T-cell (primary cell): ENCODE measurements around the gene SYNE1. TPM values are rescaled to one million over a fixed set of nuclear protein-coding genes. Genes with fewer than 3 reads are reported as not detected.
A peak's percentile ranks its signal among the peaks of the same experiment; 100 is the strongest.

ENCODE experiments used
- ATAC-seq, 4 experiments: fragments of 200-7000 bp in 3 of 4; fragments of 150-1000 bp in 1 of 4; cut with Tn5 transposase; replicated peaks in 1 of 4; 1 replicate in 3 of 4; 2 replicates in 1 of 4; pipeline ENCODE4 v1.10.0; 2021; ENCODE audit warnings: moderate library complexity in 3 of 4, mild to moderate bottlenecking in 2 of 4, moderate number of reproducible peaks in 1 of 4
- CTCF ChIA-PET, 2 donors: fragments of 300-600 bp; sonication (Branson Sonifier 250); formaldehyde crosslinking; loops; one replicate each; lab custom pipeline; 2022; ENCODE audit warnings: antibody characterized with exemption in 2 of 2; lab: Charles Lee
- POLR2A ChIA-PET, 2 donors: fragments of 300-600 bp; sonication (Branson Sonifier 250); formaldehyde crosslinking; loops; one replicate each; lab custom pipeline; 2022; ENCODE audit warnings: antibody characterized with exemption in 2 of 2; lab: Charles Lee
- DNase-seq, 35 experiments: peaks; one replicate each; pipeline versions ENCODE4 v3.0.0 to v3.0.0-alpha.2; 2013 to 2023
- H3K27ac ChIP-seq: one replicate; pipeline ENCODE4 v1.5.1; 2013; ENCODE audit warnings: low read length
- H3K27me3 ChIP-seq, 2 experiments: replicated peaks in 1 of 2; 1 replicate in 1 of 2; 2 replicates in 1 of 2; pipeline versions ENCODE4 v1.6.1 to v1.7.0; 2013; ENCODE audit warnings: low read length in 1 of 2, mixed read lengths in 1 of 2; ENCODE audit not compliant: control insufficient read depth in 2 of 2, insufficient read depth in 2 of 2; ENCODE audit errors: extremely low read depth in 1 of 2
- H3K36me3 ChIP-seq, 2 donors: 1 replicate in 1 of 2; 2 replicates in 1 of 2; pipeline versions ENCODE4 v1.6.1 to v1.7.0; 2013; ENCODE audit warnings: low read length in 1 of 2; ENCODE audit not compliant: control insufficient read depth in 2 of 2, insufficient read depth in 1 of 2; ENCODE audit errors: extremely low read depth in 1 of 2
- H3K4me1 ChIP-seq, 2 experiments: 1 replicate in 1 of 2; 2 replicates in 1 of 2; pipeline versions ENCODE4 v1.6.1 to v1.7.0; 2013; ENCODE audit warnings: low read length in 2 of 2, mixed read lengths in 1 of 2; ENCODE audit not compliant: insufficient read depth in 2 of 2, control insufficient read depth in 1 of 2; ENCODE audit errors: extremely low read depth in 1 of 2
- H3K4me3 ChIP-seq, 2 donors: 1 replicate in 1 of 2; 2 replicates in 1 of 2; pipeline versions ENCODE4 v1.5.1 to v1.7.0; 2013; ENCODE audit warnings: mild to moderate bottlenecking in 2 of 2, low read length in 1 of 2, moderate library complexity in 1 of 2; ENCODE audit not compliant: control insufficient read depth in 1 of 2; ENCODE audit errors: extremely low read depth in 1 of 2
- H3K9me3 ChIP-seq: 2 replicates; pipeline ENCODE4 v1.7.0; 2013
- H3K27ac Mint-ChIP-seq, 2 donors: one replicate each; pipeline ENCODE4 v1.8.0; 2020 to 2021; ENCODE audit warnings: mild to moderate bottlenecking in 2 of 2, mixed read lengths in 2 of 2
- H3K27me3 Mint-ChIP-seq, 2 donors: one replicate each; pipeline ENCODE4 v1.8.0; 2021 to 2022; ENCODE audit warnings: mixed read lengths in 2 of 2
- H3K36me3 Mint-ChIP-seq: one replicate; pipeline ENCODE4 v1.8.0; 2021; ENCODE audit warnings: mixed read lengths
- H3K4me1 Mint-ChIP-seq, 3 donors: one replicate each; pipeline ENCODE4 v1.8.0; 2020 to 2022; ENCODE audit warnings: mixed read lengths in 3 of 3, mild to moderate bottlenecking in 1 of 3
- H3K4me3 Mint-ChIP-seq, 3 donors: one replicate each; pipeline ENCODE4 v1.8.0; 2020 to 2022; ENCODE audit warnings: mild to moderate bottlenecking in 3 of 3, mixed read lengths in 3 of 3, moderate library complexity in 3 of 3
- H3K9me3 Mint-ChIP-seq, 3 donors: one replicate each; pipeline ENCODE4 v1.8.0; 2020 to 2022; ENCODE audit warnings: mixed read lengths in 3 of 3
- WGBS: methylation state at CpG from one replicate; pipeline ENCODE4 v1.1.5; 2013; ENCODE audit warnings: missing lambda C conversion rate; ENCODE audit not compliant: insufficient coverage; 5-methylcytosine and 5-hydroxymethylcytosine counted together
- total RNA-seq, 35 experiments: library from RNA in 6 of 35; stranded (reverse) in 6 of 35; fragments of 120-200 nt in 1 of 35; gene quantifications; one replicate each; pipeline versions ENCODE4 v1.2.1 to v1.2.4 and lab custom pipeline; 2013 to 2026

The SYNE1 gene
- total RNA-seq, 5 donors from 2014 or later (not counting 1 experiment from before 2014, with no cell fraction given) = 174 to 235 (median 192) TPM

DNA sequence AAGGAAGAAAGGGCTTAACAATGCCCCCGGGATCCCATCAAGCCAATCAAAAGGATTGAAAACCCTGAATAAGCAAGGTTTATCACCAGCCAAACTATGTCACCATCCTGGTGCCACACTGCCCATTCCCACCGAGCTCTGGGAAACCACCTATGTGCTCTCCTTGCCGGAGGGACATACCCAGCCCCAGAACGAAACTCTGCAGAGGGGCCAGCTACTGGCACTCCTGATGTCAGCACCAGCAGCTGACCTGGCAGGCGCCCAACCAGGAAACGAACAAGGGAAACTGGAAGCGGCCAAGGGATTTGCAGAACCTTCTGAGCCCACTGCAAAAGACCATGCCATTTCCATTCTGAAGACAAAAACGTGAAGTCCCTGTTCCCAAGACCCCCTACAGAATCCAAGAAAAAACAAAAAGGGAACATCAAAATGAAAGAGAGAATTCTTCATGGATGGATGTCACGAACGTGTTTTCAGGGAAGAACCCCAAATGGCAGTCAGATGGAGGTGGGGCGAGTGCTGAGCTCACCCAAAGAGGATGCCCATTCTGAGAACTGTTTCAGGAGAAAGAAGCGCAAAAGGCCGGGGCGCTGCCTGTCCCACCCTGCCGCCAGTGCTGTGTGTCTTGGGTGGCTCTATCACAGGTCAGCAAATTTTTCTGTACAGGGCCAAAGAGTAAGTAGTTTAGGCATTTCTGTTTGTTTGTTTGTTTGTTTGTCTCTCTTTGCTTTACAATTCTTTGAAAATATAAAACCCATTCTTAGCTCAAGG is 524.5 kb downstream of the SYNE1 start:
- H3K27ac ChIP-seq = no peak overlapping the region
- H3K4me3 ChIP-seq = no peak overlapping the region
- DNase-seq (no peak), ATAC-seq (no peak)
- Mint-ChIP-seq H3K27me3 (peaks cover 2 to 7% of the 10 kb centered on the region in 2 donors), H3K27ac (no peak overlapping the region), H3K4me3 (no peak overlapping the region), H3K9me3 (no peaks in the 10 kb centered on the region), H3K4me1 (peaks cover 0 to 5% (median 3%) of the 10 kb centered on the region in 3 donors), H3K36me3 (peaks cover 4% of the 10 kb centered on the region)
- no peaks in the 10 kb centered on the region for H3K9me3 ChIP-seq
- WGBS = 88% methylated on average over 11 of the region's 15 CpGs
- POLR2A ChIA-PET = no interaction called here
- peaks cover 0 to 5% of the 10 kb centered on the region in 2 experiments for H3K27me3 ChIP-seq
- no peaks in the 10 kb centered on the region for H3K36me3 ChIP-seq
- CTCF ChIA-PET = interaction anchor here in 1 of 2 donors (0.9 kb wide), 1 partner anchor 11 kb away, joined by 3 read pairs; no protein-coding TSS in a partner anchor
- no peaks in the 10 kb centered on the region for H3K4me1 ChIP-seq

DNA sequence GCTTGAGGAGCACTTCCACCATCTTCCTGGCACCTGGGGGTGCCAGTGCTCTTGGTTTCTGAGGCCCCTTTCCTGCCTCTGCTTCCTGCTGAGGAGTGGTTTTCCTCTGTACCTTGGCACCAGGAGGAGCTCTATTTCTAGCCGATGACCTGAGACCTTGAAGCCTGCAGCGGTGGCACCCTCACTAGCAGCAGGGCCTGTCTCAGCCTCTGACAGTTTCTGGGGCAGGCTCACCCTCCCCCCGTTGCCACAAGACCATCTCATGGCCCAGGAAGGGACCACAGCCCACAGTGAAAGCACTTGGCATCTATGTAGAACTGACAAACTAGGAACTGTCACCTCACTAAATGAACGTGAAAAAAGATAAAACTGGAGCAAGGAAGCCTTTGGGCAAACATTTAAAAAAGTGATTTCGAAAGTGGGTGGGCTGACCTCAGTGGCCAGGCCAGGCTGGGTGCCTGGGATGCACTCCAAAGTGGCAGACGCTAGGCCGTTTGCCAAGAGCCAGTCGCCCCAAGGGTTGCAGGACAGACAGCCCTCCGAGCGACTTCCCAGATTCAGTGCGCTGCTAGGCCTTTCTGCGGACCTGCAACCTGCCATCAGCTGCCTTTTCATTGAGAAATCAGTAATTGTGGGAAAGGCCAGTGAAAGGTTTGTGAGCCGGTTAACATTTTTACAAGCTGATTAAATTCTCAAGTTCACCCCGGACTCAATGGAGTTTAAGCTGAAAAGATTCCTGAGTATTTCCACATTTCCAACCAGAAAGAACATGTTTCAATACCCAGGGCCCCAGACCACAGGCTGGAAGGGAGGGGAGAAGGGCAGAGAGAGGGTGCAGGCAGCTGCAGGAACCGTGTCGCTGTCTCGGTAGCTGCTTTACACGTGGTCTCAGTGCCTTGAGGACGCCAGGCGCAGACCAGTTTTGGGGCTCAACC is 526.0 kb downstream of the SYNE1 start:
- Mint-ChIP-seq H3K4me3 (no peak overlapping the region), H3K27me3 (peaks cover 2 to 7% of the 10 kb centered on the region in 2 donors), H3K9me3 (no peaks in the 10 kb centered on the region), H3K36me3 (peaks cover 4% of the 10 kb centered on the region), H3K4me1 (peaks cover 0 to 5% (median 0%) of the 10 kb centered on the region in 3 donors), H3K27ac (no peak overlapping the region)
- CTCF ChIA-PET = interaction anchor here in 1 of 2 donors (0.8 to 0.9 kb wide), 2 partner anchors 13 to 394 kb away, joined by 3 read pairs; no protein-coding TSS in a partner anchor
- H3K4me3 ChIP-seq = no peak overlapping the region
- peaks cover 0 to 5% of the 10 kb centered on the region in 2 experiments for H3K27me3 ChIP-seq
- H3K27ac ChIP-seq = no peak overlapping the region
- no peaks in the 10 kb centered on the region for H3K4me1 ChIP-seq
- ATAC-seq = peak in 1 of 4 experiments; percentile 23
- POLR2A ChIA-PET = no interaction called here
- no peaks in the 10 kb centered on the region for H3K36me3 ChIP-seq
- WGBS = 59% methylated on average over 10 of the region's 20 CpGs
- H3K9me3 ChIP-seq = no peaks in the 10 kb centered on the region
- no peak for DNase-seq

DNA sequence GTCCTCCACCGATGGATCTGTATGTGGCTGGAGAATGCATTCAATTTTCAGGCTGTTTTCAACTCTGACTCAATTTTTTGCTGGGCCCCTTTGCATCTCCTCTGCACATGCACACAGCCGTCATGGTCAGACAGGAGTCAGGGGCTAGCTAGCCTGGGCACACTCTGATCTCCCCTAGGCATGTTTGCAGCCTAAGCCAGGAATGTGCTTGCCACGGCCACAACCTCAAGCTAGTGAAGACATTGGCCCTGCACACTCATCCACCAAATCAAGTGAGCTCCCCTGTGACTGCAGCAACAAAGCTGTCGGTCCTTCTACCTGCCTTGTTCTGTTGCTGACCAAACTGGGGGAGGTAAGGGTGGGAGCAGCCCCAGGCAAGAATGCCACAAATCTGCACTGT is 529.2 kb downstream of the SYNE1 start:
- Mint-ChIP-seq H3K9me3 (no peaks in the 10 kb centered on the region), H3K4me3 (no peak overlapping the region), H3K36me3 (peaks cover 4% of the 10 kb centered on the region), H3K27me3 (peaks cover 2 to 7% of the 10 kb centered on the region in 2 donors), H3K4me1 (peaks cover 0 to 5% (median 0%) of the 10 kb centered on the region in 3 donors), H3K27ac (no peak overlapping the region)
- ATAC-seq (no peak), DNase-seq (no peak)
- Histone ChIP-seq H3K27ac (no peak overlapping the region), H3K4me3 (no peak overlapping the region), H3K4me1 (no peaks in the 10 kb centered on the region), H3K27me3 (peaks cover 0 to 5% of the 10 kb centered on the region in 2 experiments), H3K36me3 (no peaks in the 10 kb centered on the region), H3K9me3 (no peaks in the 10 kb centered on the region)
- 94% methylated on average over 1 of the region's 4 CpGs for WGBS
- ChIA-PET POLR2A (no interaction called here), CTCF (interaction anchor here in 1 of 2 donors (0.7 kb wide), 1 partner anchor 12 kb away, joined by 3 read pairs; no protein-coding TSS in a partner anchor)

DNA sequence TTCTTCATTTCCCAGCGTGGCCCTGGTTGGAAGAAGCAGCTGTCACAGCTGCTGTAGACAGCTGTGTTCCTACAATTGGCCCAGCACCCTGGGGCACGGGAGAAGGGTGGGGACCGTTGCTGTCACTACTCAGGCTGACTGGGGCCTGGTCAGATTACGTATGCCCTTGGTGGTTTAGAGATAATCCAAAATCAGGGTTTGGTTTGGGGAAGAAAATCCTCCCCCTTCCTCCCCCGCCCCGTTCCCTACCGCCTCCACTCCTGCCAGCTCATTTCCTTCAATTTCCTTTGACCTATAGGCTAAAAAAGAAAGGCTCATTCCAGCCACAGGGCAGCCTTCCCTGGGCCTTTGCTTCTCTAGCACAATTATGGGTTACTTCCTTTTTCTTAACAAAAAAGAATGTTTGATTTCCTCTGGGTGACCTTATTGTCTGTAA is 537.0 kb downstream of the SYNE1 start:
- no peaks in the 10 kb centered on the region for H3K27me3 ChIP-seq
- DNase-seq (no peak), ATAC-seq (no peak)
- Mint-ChIP-seq H3K36me3 (no peaks in the 10 kb centered on the region), H3K4me3 (no peak overlapping the region), H3K9me3 (no peaks in the 10 kb centered on the region), H3K27me3 (no peaks in the 10 kb centered on the region), H3K27ac (no peak overlapping the region), H3K4me1 (no peaks in the 10 kb centered on the region)
- ChIA-PET POLR2A (no interaction called here), CTCF (no interaction called here)
- 75% methylated on average over 1 of the region's 7 CpGs for WGBS
- H3K27ac ChIP-seq = no peak overlapping the region
- no peak overlapping the region for H3K4me3 ChIP-seq
- H3K9me3 ChIP-seq = no peaks in the 10 kb centered on the region
- no peaks in the 10 kb centered on the region for H3K4me1 ChIP-seq
- H3K36me3 ChIP-seq = peaks cover 0 to 6% of the 10 kb centered on the region in 2 donors

DNA sequence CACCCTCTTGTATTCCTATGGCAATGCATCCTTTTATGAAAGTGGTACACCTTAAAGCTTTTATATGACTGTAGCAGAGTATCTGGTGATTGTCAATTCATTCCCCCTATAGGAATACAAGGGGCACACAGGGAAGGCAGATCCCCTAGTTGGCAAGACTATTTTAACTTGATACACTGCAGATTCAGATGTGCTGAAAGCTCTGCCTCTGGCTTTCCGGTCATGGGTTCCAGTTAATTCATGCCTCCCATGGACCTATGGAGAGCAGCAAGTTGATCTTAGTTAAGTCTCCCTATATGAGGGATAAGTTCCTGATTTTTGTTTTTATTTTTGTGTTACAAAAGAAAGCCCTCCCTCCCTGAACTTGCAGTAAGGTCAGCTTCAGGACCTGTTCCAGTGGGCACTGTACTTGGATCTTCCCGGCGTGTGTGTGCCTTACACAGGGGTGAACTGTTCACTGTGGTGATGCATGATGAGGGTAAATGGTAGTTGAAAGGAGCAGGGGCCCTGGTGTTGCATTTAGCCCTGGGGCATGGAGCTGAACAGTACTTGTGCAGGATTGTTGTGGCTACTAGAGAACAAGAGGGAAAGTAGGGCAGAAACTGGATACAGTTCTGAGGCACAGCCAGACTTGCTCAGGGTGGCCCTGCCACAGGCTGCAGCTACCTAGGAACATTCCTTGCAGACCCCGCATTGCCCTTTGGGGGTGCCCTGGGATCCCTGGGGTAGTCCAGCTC is 537.5 kb downstream of the SYNE1 start:
- ChIA-PET CTCF (no interaction called here), POLR2A (no interaction called here)
- DNase-seq (no peak), ATAC-seq (no peak)
- Mint-ChIP-seq H3K9me3 (no peaks in the 10 kb centered on the region), H3K36me3 (no peaks in the 10 kb centered on the region), H3K4me1 (no peaks in the 10 kb centered on the region), H3K27me3 (no peaks in the 10 kb centered on the region), H3K27ac (no peak overlapping the region), H3K4me3 (no peak overlapping the region)
- Histone ChIP-seq H3K9me3 (no peaks in the 10 kb centered on the region), H3K36me3 (peaks cover 0 to 6% of the 10 kb centered on the region in 2 donors), H3K4me3 (no peak overlapping the region), H3K27ac (no peak overlapping the region), H3K4me1 (no peaks in the 10 kb centered on the region), H3K27me3 (no peaks in the 10 kb centered on the region)
- 87% methylated on average over 3 of the region's 4 CpGs for WGBS

DNA sequence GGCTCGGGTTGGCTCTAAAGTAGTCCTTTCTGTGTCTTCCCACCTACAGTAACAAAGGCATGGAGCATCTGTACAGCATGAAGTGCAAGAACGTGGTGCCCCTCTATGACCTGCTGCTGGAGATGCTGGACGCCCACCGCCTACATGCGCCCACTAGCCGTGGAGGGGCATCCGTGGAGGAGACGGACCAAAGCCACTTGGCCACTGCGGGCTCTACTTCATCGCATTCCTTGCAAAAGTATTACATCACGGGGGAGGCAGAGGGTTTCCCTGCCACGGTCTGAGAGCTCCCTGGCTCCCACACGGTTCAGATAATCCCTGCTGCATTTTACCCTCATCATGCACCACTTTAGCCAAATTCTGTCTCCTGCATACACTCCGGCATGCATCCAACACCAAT is 538.5 kb downstream of the SYNE1 start:
- no peaks in the 10 kb centered on the region for H3K9me3 Mint-ChIP-seq
- Histone ChIP-seq H3K4me1 (no peaks in the 10 kb centered on the region), H3K4me3 (no peak overlapping the region), H3K27ac (no peak overlapping the region), H3K36me3 (peaks cover 0 to 6% of the 10 kb centered on the region in 2 donors), H3K27me3 (no peaks in the 10 kb centered on the region), H3K9me3 (no peaks in the 10 kb centered on the region)
- no peaks in the 10 kb centered on the region for H3K36me3 Mint-ChIP-seq
- ChIA-PET CTCF (no interaction called here), POLR2A (no interaction called here)
- WGBS = 86% methylated on average over 13 of the region's 14 CpGs
- DNase-seq (no peak), ATAC-seq (no peak)
- H3K4me1 Mint-ChIP-seq = no peaks in the 10 kb centered on the region
- no peak overlapping the region for H3K4me3 Mint-ChIP-seq
- no peaks in the 10 kb centered on the region for H3K27me3 Mint-ChIP-seq
- H3K27ac Mint-ChIP-seq = no peak overlapping the region
